Measurements from ENCODE around the gene RUBCN. TPM values are rescaled to one million over a fixed set of nuclear protein-coding genes. Genes with fewer than 3 reads are reported as not detected.

Gene RUBCN
- polyA plus RNA-seq, 1 experiment: 15.3 TPM

DNA sequence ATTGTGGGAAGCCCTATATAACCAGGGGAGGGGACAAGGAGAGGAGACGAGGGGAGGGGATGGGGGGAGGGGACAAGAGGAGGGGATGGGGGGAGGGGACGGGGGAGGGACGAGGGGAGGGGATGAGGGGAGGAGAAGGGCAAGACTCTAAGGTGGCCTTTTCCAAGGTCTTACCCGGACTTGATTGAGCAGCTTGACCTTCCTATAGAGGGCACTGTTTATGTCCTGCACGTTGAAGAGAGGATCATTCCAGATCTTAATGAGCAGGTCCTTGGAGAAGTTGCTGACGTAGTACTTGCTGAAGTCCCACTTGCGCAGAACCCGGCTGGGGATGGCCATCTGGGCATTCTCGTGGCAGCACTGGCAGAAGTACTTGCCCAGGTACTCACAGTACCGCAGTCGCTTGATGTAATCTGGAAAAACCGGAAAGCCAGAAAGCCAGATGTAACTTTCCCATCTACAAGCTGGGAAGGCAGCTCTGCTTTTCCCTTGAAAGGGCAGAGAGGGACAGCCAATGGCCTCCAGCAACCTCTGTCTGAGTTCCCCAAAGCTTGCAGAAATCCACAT is 55.7 kb downstream of the RUBCN start:
- H3K4me3 ChIP-seq (ENCODE audit: low read depth, low read length): no peak overlapping the region
- TF ChIP-seq, protein P1, sequence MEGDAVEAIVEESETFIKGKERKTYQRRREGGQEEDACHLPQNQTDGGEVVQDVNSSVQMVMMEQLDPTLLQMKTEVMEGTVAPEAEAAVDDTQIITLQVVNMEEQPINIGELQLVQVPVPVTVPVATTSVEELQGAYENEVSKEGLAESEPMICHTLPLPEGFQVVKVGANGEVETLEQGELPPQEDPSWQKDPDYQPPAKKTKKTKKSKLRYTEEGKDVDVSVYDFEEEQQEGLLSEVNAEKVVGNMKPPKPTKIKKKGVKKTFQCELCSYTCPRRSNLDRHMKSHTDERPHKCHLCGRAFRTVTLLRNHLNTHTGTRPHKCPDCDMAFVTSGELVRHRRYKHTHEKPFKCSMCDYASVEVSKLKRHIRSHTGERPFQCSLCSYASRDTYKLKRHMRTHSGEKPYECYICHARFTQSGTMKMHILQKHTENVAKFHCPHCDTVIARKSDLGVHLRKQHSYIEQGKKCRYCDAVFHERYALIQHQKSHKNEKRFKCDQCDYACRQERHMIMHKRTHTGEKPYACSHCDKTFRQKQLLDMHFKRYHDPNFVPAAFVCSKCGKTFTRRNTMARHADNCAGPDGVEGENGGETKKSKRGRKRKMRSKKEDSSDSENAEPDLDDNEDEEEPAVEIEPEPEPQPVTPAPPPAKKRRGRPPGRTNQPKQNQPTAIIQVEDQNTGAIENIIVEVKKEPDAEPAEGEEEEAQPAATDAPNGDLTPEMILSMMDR (IDR thresholded peaks at IDR 0.05; ENCODE audit: insufficient read depth, low read depth, low read length): no peak
- DNase-seq (ENCODE audit: low read depth): no peak
- H3K27me3 ChIP-seq (ENCODE audit: control insufficient read depth, insufficient read depth, low read length): no peaks in the 10 kb centered on the region
- ChIA-PET POLR2A (no interaction called here), CTCF (interaction anchor here (0.7 kb wide), 1 partner anchor 121 kb away, joined by 3 read pairs; no protein-coding TSS in a partner anchor)
- H3K36me3 ChIP-seq (ENCODE audit: control insufficient read depth, insufficient read depth, low read length): peaks cover 16% of the 10 kb centered on the region

DNA sequence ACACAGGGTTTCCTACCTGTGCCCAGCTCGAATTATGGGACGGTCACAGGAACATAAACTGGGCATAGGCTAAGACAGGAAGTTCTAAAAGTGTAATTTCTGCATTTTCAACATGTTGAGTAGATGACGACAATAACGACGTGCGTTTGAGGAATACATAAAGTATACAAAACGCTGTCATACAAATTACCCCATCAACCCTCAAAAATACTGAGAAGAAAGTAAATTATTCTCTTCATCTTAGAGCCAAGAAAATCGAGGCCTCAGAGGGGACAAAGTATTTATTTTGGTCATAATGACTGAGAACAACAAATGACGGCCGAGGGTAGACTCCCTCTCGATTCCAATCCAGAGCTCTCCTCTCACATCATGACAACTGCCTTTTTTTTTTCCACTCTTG is 60.8 kb downstream of the RUBCN start:
- DNase-seq (ENCODE audit: low read depth): no peak
- ChIA-PET CTCF (interaction anchor here (1.8 kb wide), 1 partner anchor 77 kb away, joined by 4 read pairs; no protein-coding TSS in a partner anchor), POLR2A (no interaction called here)
- H3K27me3 ChIP-seq (ENCODE audit: control insufficient read depth, insufficient read depth, low read length): no peaks in the 10 kb centered on the region
- peaks cover 24% of the 10 kb centered on the region for H3K36me3 ChIP-seq (ENCODE audit: control insufficient read depth, insufficient read depth, low read length)
- H3K4me3 ChIP-seq (ENCODE audit: low read depth, low read length): no peak overlapping the region
- TF ChIP-seq, protein P1 (IDR thresholded peaks at IDR 0.05; ENCODE audit: insufficient read depth, low read depth, low read length): no peak

GRCh38 chr3:197675563-197675860 is 61.2 kb downstream of the RUBCN start:
- ChIA-PET POLR2A (no interaction called here), CTCF (no interaction called here)
- H3K4me3 ChIP-seq (ENCODE audit: low read depth, low read length): no peak overlapping the region
- no peaks in the 10 kb centered on the region for H3K27me3 ChIP-seq (ENCODE audit: control insufficient read depth, insufficient read depth, low read length)
- H3K36me3 ChIP-seq (ENCODE audit: control insufficient read depth, insufficient read depth, low read length): peaks cover 24% of the 10 kb centered on the region
- TF ChIP-seq, protein P1 (IDR thresholded peaks at IDR 0.05; ENCODE audit: insufficient read depth, low read depth, low read length): no peak
- DNase-seq (ENCODE audit: low read depth): no peak

GRCh38 chr3:197674741-197675562 is 61.8 kb downstream of the RUBCN start:
- H3K36me3 ChIP-seq (ENCODE audit: control insufficient read depth, insufficient read depth, low read length): peaks cover 22% of the 10 kb centered on the region
- POLR2A ChIA-PET: no interaction called here
- TF ChIP-seq, protein P1 (IDR thresholded peaks at IDR 0.05; ENCODE audit: insufficient read depth, low read depth, low read length): no peak
- H3K4me3 ChIP-seq (ENCODE audit: low read depth, low read length): no peak overlapping the region
- CTCF ChIA-PET: no interaction called here
- no peaks in the 10 kb centered on the region for H3K27me3 ChIP-seq (ENCODE audit: control insufficient read depth, insufficient read depth, low read length)
- DNase-seq (ENCODE audit: low read depth): no peak

DNA sequence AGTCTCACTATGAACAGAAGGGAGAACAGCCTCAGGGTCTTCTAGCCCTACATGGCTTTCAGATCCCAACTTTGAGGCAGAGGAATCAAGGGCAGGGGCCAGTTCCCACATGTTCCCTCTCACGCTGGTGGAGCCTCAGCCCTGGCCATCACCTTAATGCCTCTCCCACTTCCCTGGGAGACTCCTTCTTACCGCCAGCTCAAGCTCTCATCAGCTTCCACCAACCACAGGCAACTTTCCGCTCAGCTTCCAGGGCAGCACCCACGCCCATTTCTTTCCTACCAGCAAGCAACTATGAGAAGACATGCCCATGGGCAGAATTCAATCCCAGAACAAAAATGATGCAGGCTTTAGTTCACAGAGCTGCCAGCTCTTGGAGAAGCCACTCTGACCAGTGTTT is 63.5 kb downstream of the RUBCN start:
- Histone ChIP-seq H3K36me3 (ENCODE audit: control insufficient read depth, insufficient read depth, low read length) (peaks cover 22% of the 10 kb centered on the region), H3K27me3 (ENCODE audit: control insufficient read depth, insufficient read depth, low read length) (no peaks in the 10 kb centered on the region), H3K4me3 (ENCODE audit: low read depth, low read length) (no peak overlapping the region)
- TF ChIP-seq, protein P1 (IDR thresholded peaks at IDR 0.05; ENCODE audit: insufficient read depth, low read depth, low read length): no peak
- CTCF ChIA-PET: interaction anchor here (0.9 kb wide), 1 partner anchor 74 kb away, joined by 3 read pairs; no protein-coding TSS in a partner anchor
- POLR2A ChIA-PET: no interaction called here
- DNase-seq (ENCODE audit: low read depth): no peak

All from BJ (cell line).